Measurements from ENCODE around the gene DENND2D. TPM values are rescaled to one million over a fixed set of nuclear protein-coding genes. Genes with fewer than 3 reads are reported as not detected.
"Not testable (repeated sequence)": the region's sequence is repeated elsewhere in the genome, so short reads cannot be mapped to it uniquely, and the experiment has no call there.

The DENND2D gene
- total and polyA plus RNA-seq, 8 donors, result 8.0 to 30.4 (median 19.5) TPM

DNA sequence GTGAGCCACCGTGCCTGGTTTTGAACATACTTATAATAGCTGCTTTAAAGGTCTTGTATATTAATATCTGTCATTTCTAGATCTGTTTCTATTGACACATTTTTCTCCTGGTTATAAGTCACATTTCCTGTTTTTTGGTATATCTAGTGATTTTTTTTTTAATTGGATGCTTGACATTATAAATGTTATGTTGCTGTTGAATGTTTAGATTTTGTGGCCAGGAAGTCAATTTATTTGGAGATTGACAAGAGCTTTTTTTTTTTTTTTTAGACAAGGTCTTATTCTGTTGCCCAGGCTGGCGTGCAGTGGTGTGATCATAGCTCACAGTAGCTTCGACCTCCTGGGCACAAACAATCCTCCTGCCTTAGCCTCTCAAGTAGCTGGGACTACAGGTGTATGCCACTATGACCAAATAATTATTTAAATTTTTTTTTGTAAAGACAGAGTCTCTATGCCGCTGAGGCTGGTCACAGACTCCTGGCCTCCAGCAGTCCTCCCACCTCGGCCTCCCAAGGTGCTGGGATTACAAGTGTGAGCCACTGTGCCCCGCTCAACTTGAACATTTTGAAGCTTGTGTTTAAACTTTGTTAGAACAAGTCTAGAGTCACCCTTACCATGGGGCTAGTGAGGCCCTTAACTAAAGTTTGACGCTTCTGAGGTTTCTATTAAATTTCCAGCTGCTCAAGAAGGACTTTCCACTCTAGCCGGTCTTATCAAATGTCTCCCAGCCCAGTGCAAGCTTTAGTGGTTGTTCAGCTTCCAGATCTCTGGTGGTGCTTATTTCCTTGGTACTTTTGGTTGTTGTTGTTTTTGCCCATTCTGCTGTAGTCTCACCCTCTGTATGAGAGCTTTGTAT lies 18.5 kb upstream of the DENND2D start:
- Histone ChIP-seq H3K27ac (no peak overlapping the region), H3K36me3 (no peaks in the 10 kb centered on the region), H3K4me3 (no peak overlapping the region), H3K4me1 (peaks cover 0 to 8% (median 0%) of the 10 kb centered on the region in 3 donors), H3K9me3 (no peaks in the 10 kb centered on the region), H3K27me3 (no peaks in the 10 kb centered on the region)
- DNase-seq (no peak), ATAC-seq (no peak), FAIRE-seq (no peak)
- WGBS, 2 donors, result 89 to 95% methylated on average over 8 of the region's 8 CpGs
- intact Hi-C loops (cut with DNase I), result no loop called here
- TF ChIP-seq, protein P1, sequence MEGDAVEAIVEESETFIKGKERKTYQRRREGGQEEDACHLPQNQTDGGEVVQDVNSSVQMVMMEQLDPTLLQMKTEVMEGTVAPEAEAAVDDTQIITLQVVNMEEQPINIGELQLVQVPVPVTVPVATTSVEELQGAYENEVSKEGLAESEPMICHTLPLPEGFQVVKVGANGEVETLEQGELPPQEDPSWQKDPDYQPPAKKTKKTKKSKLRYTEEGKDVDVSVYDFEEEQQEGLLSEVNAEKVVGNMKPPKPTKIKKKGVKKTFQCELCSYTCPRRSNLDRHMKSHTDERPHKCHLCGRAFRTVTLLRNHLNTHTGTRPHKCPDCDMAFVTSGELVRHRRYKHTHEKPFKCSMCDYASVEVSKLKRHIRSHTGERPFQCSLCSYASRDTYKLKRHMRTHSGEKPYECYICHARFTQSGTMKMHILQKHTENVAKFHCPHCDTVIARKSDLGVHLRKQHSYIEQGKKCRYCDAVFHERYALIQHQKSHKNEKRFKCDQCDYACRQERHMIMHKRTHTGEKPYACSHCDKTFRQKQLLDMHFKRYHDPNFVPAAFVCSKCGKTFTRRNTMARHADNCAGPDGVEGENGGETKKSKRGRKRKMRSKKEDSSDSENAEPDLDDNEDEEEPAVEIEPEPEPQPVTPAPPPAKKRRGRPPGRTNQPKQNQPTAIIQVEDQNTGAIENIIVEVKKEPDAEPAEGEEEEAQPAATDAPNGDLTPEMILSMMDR (IDR thresholded peaks at IDR 0.05), result no peak

- intact Hi-C loops (cut with DNase I), result no loop called here
Observed at GRCh38 chr1:111217183-111217910, 16.9 kb upstream of the DENND2D start.

GRCh38 chr1:111216751-111217150 lies 16.3 kb upstream of the DENND2D start:
- Histone ChIP-seq H3K4me1 (no peaks in the 10 kb centered on the region), H3K27ac (no peak overlapping the region), H3K9me3 (no peaks in the 10 kb centered on the region), H3K27me3 (no peaks in the 10 kb centered on the region), H3K36me3 (no peaks in the 10 kb centered on the region), H3K4me3 (no peak overlapping the region)
- FAIRE-seq (no peak), ATAC-seq (no peak), DNase-seq (no peak)
- 76 to 84% methylated on average over 5 of the region's 5 CpGs for WGBS, 2 donors
- TF ChIP-seq, protein P1 (IDR thresholded peaks at IDR 0.05), result no peak
- intact Hi-C loops (cut with DNase I), result no loop called here

More at GRCh38 chr1:111217183-111217910, 16.9 kb upstream of the DENND2D start:
- no peaks in the 10 kb centered on the region for H3K9me3 ChIP-seq
- H3K27ac ChIP-seq, result no peak overlapping the region
- H3K27me3 ChIP-seq, result no peaks in the 10 kb centered on the region
- FAIRE-seq, result no peak
- no peaks in the 10 kb centered on the region for H3K36me3 ChIP-seq
- no peak for DNase-seq
- peaks cover 0 to 3% (median 0%) of the 10 kb centered on the region in 3 donors for H3K4me1 ChIP-seq
- WGBS, 2 donors, result 73 to 78% methylated on average over 5 of the region's 5 CpGs
- no peak overlapping the region for H3K4me3 ChIP-seq
- TF ChIP-seq, protein P1 (IDR thresholded peaks at IDR 0.05), result no peak
- ATAC-seq, result no peak

DNA sequence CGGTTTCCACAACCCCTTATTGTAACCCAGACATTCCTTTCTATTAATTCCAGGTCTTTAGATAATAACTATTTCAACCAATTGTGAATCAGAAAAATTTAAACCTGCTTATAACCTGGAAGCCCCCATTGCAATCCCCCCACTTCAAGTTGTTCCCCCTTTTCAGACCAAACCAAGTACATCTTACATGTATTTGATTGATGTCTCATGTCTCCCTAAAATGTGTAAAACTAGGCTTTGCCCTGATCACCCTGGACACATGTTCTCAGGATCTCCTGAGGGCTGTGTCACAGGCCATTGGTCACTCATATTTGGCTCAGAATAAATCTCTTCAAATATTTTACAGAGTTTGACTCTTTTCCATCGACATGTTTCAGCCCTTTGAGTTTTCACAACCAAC lies 14.8 kb upstream of the DENND2D start:
- H3K4me1 ChIP-seq; intact Hi-C loops (cut with DNase I); H3K27ac ChIP-seq; DNase-seq; H3K36me3 ChIP-seq; ATAC-seq; FAIRE-seq; H3K4me3 ChIP-seq; H3K27me3 ChIP-seq; H3K9me3 ChIP-seq: not testable (repeated sequence)
- WGBS, 2 donors, result 89 to 93% methylated on average over 2 of the region's 2 CpGs

GRCh38 chr1:111214884-111215283 lies 14.4 kb upstream of the DENND2D start:
- Histone ChIP-seq H3K4me3 (no peak overlapping the region), H3K27me3 (no peaks in the 10 kb centered on the region), H3K9me3 (no peaks in the 10 kb centered on the region), H3K4me1 (no peaks in the 10 kb centered on the region), H3K27ac (no peak overlapping the region), H3K36me3 (no peaks in the 10 kb centered on the region)
- ATAC-seq (no peak), FAIRE-seq (no peak), DNase-seq (no peak)
- TF ChIP-seq, protein P1 (IDR thresholded peaks at IDR 0.05), result no peak
- WGBS, 2 donors, result 89 to 92% methylated on average over 7 of the region's 7 CpGs
- intact Hi-C loops (cut with DNase I), result no loop called here

Data from pancreas (tissue), 10 donors.